ENCODE measurements around the gene TTC33. TPM values are rescaled to one million over a fixed set of nuclear protein-coding genes. Genes with fewer than 3 reads are reported as not detected.

Gene TTC33
- total RNA-seq, 4 donors from 2014 or later: 20.2 to 49.0 (median 32.6) TPM

DNA sequence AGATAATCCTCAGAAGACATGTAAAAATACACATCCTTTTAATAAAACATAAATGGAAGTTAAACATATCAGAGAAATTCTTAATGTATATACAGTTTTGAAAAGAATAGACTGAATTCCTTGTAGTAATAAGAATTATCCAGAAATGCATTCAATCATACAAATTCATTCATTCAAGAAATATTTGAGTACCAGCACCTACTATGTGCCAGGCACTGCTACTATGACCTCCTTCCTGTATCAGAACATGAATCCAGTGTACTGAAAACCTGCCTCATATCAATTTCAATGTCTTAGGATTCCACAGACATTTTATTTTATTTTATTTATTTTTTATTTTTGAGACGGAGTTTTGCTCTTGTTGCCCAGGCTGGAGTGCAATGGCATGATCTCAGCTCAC, 29.2 kb upstream of the TTC33 start:
- DNase-seq: no peak
- peaks cover 27 to 31% of the 10 kb centered on the region in 2 donors for H3K4me1 ChIP-seq
- no peak overlapping the region for H3K4me3 ChIP-seq
- H3K27me3 ChIP-seq: no peaks in the 10 kb centered on the region
- no peak overlapping the region for H3K27ac ChIP-seq
- in situ Hi-C loops (cut with MboI; ENCODE audit: low sequenced_read_pairs in 4 of 4) (no loop called here), intact Hi-C loops (cut with DNase I; ENCODE audit: low total_unique reads) (no loop called here)
- TF ChIP-seq, protein P1, sequence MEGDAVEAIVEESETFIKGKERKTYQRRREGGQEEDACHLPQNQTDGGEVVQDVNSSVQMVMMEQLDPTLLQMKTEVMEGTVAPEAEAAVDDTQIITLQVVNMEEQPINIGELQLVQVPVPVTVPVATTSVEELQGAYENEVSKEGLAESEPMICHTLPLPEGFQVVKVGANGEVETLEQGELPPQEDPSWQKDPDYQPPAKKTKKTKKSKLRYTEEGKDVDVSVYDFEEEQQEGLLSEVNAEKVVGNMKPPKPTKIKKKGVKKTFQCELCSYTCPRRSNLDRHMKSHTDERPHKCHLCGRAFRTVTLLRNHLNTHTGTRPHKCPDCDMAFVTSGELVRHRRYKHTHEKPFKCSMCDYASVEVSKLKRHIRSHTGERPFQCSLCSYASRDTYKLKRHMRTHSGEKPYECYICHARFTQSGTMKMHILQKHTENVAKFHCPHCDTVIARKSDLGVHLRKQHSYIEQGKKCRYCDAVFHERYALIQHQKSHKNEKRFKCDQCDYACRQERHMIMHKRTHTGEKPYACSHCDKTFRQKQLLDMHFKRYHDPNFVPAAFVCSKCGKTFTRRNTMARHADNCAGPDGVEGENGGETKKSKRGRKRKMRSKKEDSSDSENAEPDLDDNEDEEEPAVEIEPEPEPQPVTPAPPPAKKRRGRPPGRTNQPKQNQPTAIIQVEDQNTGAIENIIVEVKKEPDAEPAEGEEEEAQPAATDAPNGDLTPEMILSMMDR (IDR thresholded peaks at IDR 0.05 in 4 of 5, conservative IDR thresholded peaks at IDR 0.05 in 1 of 5): no peak
- TF ChIP-seq POLR2A (IDR thresholded peaks at IDR 0.05): no peak
- H3K9me3 ChIP-seq: no peaks in the 10 kb centered on the region
- no peaks in the 10 kb centered on the region for H3K36me3 ChIP-seq
- ATAC-seq: no peak

- in situ Hi-C loops (cut with MboI; ENCODE audit: low sequenced_read_pairs in 4 of 4) (no loop called here), intact Hi-C loops (cut with DNase I; ENCODE audit: low total_unique reads) (no loop called here)
- TF ChIP-seq, protein P1 (IDR thresholded peaks at IDR 0.05 in 4 of 5, conservative IDR thresholded peaks at IDR 0.05 in 1 of 5): no peak
- TF ChIP-seq POLR2A (IDR thresholded peaks at IDR 0.05): no peak
- H3K27me3 ChIP-seq: no peaks in the 10 kb centered on the region
- no peak overlapping the region for H3K27ac ChIP-seq
- no peak for ATAC-seq
- H3K36me3 ChIP-seq: no peaks in the 10 kb centered on the region
- no peak overlapping the region for H3K4me3 ChIP-seq
- DNase-seq: no peak
- no peaks in the 10 kb centered on the region for H3K9me3 ChIP-seq
- H3K4me1 ChIP-seq: peaks cover 27 to 30% of the 10 kb centered on the region in 2 donors
Observed at GRCh38 chr5:40784027-40784653, 28.4 kb upstream of the TTC33 start.

DNA sequence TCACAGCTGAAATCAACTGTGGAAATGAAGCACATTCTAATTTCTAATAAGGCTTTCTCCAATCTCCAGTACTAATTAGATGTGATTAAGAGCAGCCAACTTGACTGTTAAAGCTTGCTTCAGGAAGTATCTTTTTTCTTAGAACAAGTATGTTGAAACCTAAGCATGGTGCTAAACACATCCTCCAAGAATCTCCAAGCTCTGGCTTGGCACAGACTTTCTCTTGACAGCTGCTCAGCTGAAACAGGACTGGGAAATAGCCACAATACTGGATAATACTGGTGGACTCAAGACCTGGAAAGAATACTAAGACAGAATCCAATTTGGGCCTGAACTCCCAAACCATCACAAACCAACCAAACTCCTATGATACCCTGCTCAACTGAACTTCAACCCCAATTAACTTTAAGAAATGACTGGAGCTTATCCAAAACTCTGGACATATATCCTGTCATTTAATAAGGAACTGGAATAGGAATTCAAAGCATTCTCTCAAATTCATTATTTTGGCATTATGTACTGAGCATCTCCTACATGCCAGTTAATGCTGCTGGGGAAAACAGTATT, 26.2 kb upstream of the TTC33 start:
- Histone ChIP-seq H3K27me3 (no peaks in the 10 kb centered on the region), H3K4me1 (peaks cover 26 to 27% of the 10 kb centered on the region in 2 donors), H3K36me3 (peaks cover 0 to 1% of the 10 kb centered on the region in 2 donors), H3K4me3 (no peak overlapping the region), H3K27ac (no peak overlapping the region), H3K9me3 (no peaks in the 10 kb centered on the region)
- no peak for TF ChIP-seq POLR2A (IDR thresholded peaks at IDR 0.05)
- TF ChIP-seq, protein P1 (IDR thresholded peaks at IDR 0.05 in 4 of 5, conservative IDR thresholded peaks at IDR 0.05 in 1 of 5): no peak
- intact Hi-C loops (cut with DNase I; ENCODE audit: low total_unique reads) (no loop called here), in situ Hi-C loops (cut with MboI; ENCODE audit: low sequenced_read_pairs in 4 of 4) (no loop called here)
- ATAC-seq: peak; percentile 62 to 65
- DNase-seq: peak in 1 of 2 donors; percentile 34

- Histone ChIP-seq H3K36me3 (peaks cover 0 to 12% of the 10 kb centered on the region in 2 donors), H3K4me1 (peaks cover 26 to 27% of the 10 kb centered on the region in 2 donors)
Observed at GRCh38 chr5:40780858-40781257, 25.1 kb upstream of the TTC33 start.

More at GRCh38 chr5:40780858-40781257, 25.1 kb upstream of the TTC33 start:
- no peak overlapping the region for H3K4me3 ChIP-seq
- H3K9me3 ChIP-seq: no peaks in the 10 kb centered on the region
- intact Hi-C loops (cut with DNase I; ENCODE audit: low total_unique reads): no loop called here
- no peaks in the 10 kb centered on the region for H3K27me3 ChIP-seq
- no peak for DNase-seq
- no peak overlapping the region for H3K27ac ChIP-seq
- in situ Hi-C loops (cut with MboI; ENCODE audit: low sequenced_read_pairs in 4 of 4): no loop called here
- ATAC-seq: no peak
- TF ChIP-seq, protein P1 (IDR thresholded peaks at IDR 0.05 in 4 of 5, conservative IDR thresholded peaks at IDR 0.05 in 1 of 5): no peak
- TF ChIP-seq POLR2A (IDR thresholded peaks at IDR 0.05): no peak
